ENCODE results near the gene WASF2. TPM values are rescaled to one million over a fixed set of nuclear protein-coding genes. Genes with fewer than 3 reads are reported as not detected.
A peak's percentile ranks its signal among the peaks of the same experiment; 100 is the strongest.

WASF2 gene
- total RNA-seq, 1 experiment from 2014 or later = 65.9 TPM

GRCh38 chr1:27392096-27392777 lies 97.7 kb downstream of the WASF2 start, which contains the start of gene GPR3:
Gene GPR3, plus strand, starts transcription at chr1:27392622. Its CDS starts 1,177 bp downstream, at chr1:27393799.
- Histone ChIP-seq H2AK5ac (ENCODE audit: insufficient read length, low read length) (no peak within 1 kb of the TSS), H3K23me2 (ENCODE audit: insufficient read length, low read depth, low read length, poor library complexity, severe bottlenecking) (peaks cover 4% of the 10 kb centered on the region), H4K8ac (replicated peaks; ENCODE audit: insufficient read length, low read depth, low read length) (no peak within 1 kb of the TSS), H2BK20ac (ENCODE audit: low read depth, low read length, poor library complexity, severe bottlenecking) (no peak within 1 kb of the TSS), H2AFZ (ENCODE audit: low read length) (peak within 1 kb of the TSS; percentile 53), H4K5ac (ENCODE audit: insufficient read length, low read depth, low read length) (no peak within 1 kb of the TSS), H3K79me2 (ENCODE audit: insufficient read depth, low read length) (no peaks in the 10 kb centered on the region), H3K56ac (ENCODE audit: insufficient read length, low read depth, low read length) (no peak within 1 kb of the TSS), H4K91ac (ENCODE audit: insufficient read length, low read depth, low read length) (no peak within 1 kb of the TSS), H3K9ac (ENCODE audit: extremely low read depth, insufficient read length, low read length) (peak within 1 kb of the TSS; percentile 12), H3K18ac (ENCODE audit: insufficient read length, low read depth, low read length) (peak within 1 kb of the TSS; percentile 41), H3K23ac (ENCODE audit: insufficient read length, low read depth, low read length) (no peak within 1 kb of the TSS), H3T11ph (ENCODE audit: low read length) (no peak within 1 kb of the TSS), H3K14ac (ENCODE audit: insufficient read depth, low read length) (peak within 1 kb of the TSS; percentile 34), H3K4me1 (ENCODE audit: insufficient read depth, low read length) (peaks cover 2% of the 10 kb centered on the region), H2BK15ac (ENCODE audit: low read depth, low read length) (no peak within 1 kb of the TSS), H3K9me3 (ENCODE audit: control insufficient read depth, low read depth, low read length) (no peaks in the 10 kb centered on the region), H3K27me3 (ENCODE audit: insufficient read depth, low read length) (no peaks in the 10 kb centered on the region), H2BK12ac (ENCODE audit: insufficient read length, low read depth, low read length) (no peak within 1 kb of the TSS), H3K4me2 (ENCODE audit: insufficient read depth, insufficient read length, low read length) (peak within 1 kb of the TSS; percentile 81), H2BK5ac (ENCODE audit: insufficient read length, low read length) (no peak within 1 kb of the TSS), H3K79me1 (ENCODE audit: insufficient read depth, low read depth, low read length, poor library complexity, severe bottlenecking) (no peaks in the 10 kb centered on the region), H2BK120ac (ENCODE audit: low read depth, low read length, poor library complexity, severe bottlenecking) (no peak within 1 kb of the TSS), H3K27ac (ENCODE audit: insufficient read length, low read depth, low read length) (no peak within 1 kb of the TSS), H4K20me1 (ENCODE audit: control insufficient read depth, insufficient read depth, insufficient read length) (no peaks in the 10 kb centered on the region), H3K4ac (ENCODE audit: low read depth, low read length) (no peak within 1 kb of the TSS; the same call in 1 of the 2 replicates)
- peak; percentile 59; the same call in 2 of the 3 replicates for TF ChIP-seq CTCF (conservative IDR thresholded peaks at IDR 0.05)
- Mint-ChIP-seq H3K4me3 (peak within 1 kb of the TSS; percentile 92 to 96), H3K27ac (peak within 1 kb of the TSS; percentile 83 to 96 (median 94); a peak in 6 of 7 replicates), H3K36me3 (ENCODE audit: insufficient read depth in 1 of 3, low read depth in 3 of 3) (peaks cover 0 to 4% (median 3%) of the 10 kb centered on the region in 3 experiments; a peak in 2 of 7 replicates), H3K27me3 (ENCODE audit: low read depth) (peaks cover 2% of the 10 kb centered on the region), H3K9me3 (no peaks in the 10 kb centered on the region; a peak in 2 of 5 replicates), H3K4me1 (peaks cover 27 to 30% of the 10 kb centered on the region in 2 experiments)
- no CpG with 5 or more reads among the region's 69 CpGs for WGBS (ENCODE audit: extremely low coverage, insufficient read length, low lambda C conversion rate)
- peak; percentile 93 for DNase-seq
